Mononuclear cell (primary cell): ENCODE measurements around the gene GPC6. TPM values are rescaled to one million over a fixed set of nuclear protein-coding genes. Genes with fewer than 3 reads are reported as not detected.

Source experiments
- H3K27me3 ChIP-seq: 2 replicates; pipeline ENCODE4 v1.6.0; 2011; ENCODE audit warnings: low read length, control low read depth; ENCODE audit not compliant: insufficient read depth
- H3K4me1 ChIP-seq: 2 replicates; pipeline ENCODE4 v1.5.1; 2011; ENCODE audit warnings: mild to moderate bottlenecking, low read length, control low read depth; ENCODE audit not compliant: insufficient read depth
- H3K4me3 ChIP-seq: 2 replicates; pipeline ENCODE4 v1.5.1; 2011; ENCODE audit warnings: mild to moderate bottlenecking, low read length, moderate library complexity
- H3K9me3 ChIP-seq: 2 replicates; pipeline ENCODE4 v1.5.1; 2011; ENCODE audit warnings: low read depth, mild to moderate bottlenecking, control low read depth, low read length
- total RNA-seq: library from RNA; depleted of rRNA; stranded (reverse); fragments of >200 nt; gene quantifications from one replicate; pipeline ENCODE4 v1.2.3, GENCODE V29; 2012

GPC6 gene
- total RNA-seq, 1 donor, result 0.31 TPM

DNA sequence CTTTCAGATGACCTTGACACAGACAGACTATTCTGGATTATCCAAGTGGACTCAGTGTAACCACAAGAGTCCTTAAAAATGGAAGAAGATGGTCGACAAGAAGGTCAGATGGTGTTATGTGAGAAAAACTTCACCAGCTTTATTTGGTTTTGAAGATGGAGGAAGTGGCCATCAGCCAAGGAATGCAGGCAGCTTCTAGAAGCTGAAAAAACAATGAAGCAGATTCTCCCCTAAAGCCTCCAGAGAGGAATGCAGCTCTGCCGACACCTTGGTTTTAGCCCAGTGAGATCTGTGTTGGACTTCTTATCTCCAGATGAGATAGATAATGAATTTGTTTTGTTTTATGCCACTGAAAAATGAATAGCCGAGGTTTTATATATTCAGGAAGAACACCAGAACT is 751.4 kb downstream of the GPC6 start:
- no peak overlapping the region for H3K4me3 ChIP-seq
- no peaks in the 10 kb centered on the region for H3K27me3 ChIP-seq
- H3K9me3 ChIP-seq, result no peaks in the 10 kb centered on the region
- H3K4me1 ChIP-seq, result no peaks in the 10 kb centered on the region

DNA sequence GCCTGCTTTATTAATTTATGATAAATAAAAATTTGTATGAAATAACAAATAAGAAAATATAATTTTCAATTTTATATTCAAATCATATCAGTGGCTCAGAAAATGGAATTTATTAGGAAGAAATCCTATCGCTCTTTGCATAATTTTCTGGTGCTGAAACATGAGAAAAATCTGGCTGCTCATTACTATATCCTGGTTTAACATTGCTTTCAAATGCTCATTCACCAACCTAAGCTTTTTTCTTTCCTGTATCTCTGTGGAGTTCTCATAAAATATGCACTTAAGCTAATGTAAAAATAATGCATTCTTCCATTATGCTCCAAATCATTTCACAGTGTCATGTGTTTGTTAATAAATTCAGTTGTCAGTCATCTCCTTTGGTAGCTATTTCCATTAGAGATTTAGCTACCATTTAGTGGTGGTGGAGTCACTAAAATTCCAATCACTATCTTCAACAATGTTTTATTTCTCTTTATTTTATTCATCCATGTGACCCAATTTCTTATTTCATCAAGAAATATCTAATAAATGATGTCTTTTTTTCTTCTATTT is 754.9 kb downstream of the GPC6 start:
- Histone ChIP-seq H3K4me1 (no peaks in the 10 kb centered on the region), H3K9me3 (no peaks in the 10 kb centered on the region), H3K27me3 (no peaks in the 10 kb centered on the region), H3K4me3 (no peak overlapping the region)

DNA sequence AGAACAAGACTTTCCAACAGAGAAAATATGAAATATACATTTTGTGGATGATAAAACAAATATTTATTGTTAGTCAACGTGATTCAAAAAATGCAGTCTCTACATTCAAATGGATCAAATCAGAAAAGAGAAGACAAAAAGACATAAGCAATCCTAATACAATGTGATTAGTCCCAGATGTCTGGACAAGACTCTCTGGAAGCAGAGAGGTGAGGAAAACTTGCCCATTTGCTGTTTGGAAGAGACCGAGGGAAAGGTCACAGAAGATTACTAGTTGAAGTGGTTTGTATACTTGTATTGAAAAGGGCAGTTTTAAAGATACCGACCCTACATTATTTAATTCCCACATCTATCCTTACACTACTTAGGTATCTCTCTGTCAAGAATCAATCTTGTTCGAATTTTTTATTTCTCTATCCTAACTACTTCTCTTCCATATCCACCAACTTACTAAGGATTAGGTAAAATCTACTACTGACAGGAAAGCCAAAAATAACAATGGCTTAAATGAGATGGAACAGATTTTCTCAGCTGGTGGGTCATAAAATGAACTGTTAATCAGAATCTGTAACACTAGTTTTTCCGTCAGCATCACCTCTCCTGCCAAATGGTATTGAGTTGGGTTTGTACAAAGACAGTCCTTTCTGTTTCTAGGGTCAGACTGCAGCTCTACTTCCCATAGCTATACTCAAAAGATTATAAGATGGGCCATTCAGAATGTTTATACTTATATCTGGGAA is 755.7 kb downstream of the GPC6 start:
- Histone ChIP-seq H3K4me3 (no peak overlapping the region), H3K4me1 (no peaks in the 10 kb centered on the region), H3K27me3 (no peaks in the 10 kb centered on the region), H3K9me3 (no peaks in the 10 kb centered on the region)

DNA sequence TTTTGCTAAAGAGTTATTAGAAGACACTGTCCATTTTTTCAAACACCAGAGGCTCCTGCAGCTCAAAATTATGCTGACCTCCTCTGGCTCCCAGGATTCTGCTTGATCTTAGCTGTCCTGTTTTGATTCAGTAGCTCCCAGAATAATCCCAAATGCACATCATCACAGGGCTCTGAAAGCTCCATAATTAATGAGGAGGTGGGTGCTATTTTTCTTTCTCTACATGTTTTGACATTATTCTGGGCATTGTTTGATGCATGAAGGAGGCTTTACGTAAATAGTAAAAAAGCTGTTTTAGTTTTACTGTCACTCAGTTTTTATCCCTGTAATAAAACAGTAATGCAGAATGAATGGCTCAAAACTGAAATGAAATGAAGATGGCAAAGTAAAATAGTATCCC is 757.4 kb downstream of the GPC6 start:
- H3K9me3 ChIP-seq, result no peaks in the 10 kb centered on the region
- H3K27me3 ChIP-seq, result no peaks in the 10 kb centered on the region
- no peak overlapping the region for H3K4me3 ChIP-seq
- no peaks in the 10 kb centered on the region for H3K4me1 ChIP-seq

DNA sequence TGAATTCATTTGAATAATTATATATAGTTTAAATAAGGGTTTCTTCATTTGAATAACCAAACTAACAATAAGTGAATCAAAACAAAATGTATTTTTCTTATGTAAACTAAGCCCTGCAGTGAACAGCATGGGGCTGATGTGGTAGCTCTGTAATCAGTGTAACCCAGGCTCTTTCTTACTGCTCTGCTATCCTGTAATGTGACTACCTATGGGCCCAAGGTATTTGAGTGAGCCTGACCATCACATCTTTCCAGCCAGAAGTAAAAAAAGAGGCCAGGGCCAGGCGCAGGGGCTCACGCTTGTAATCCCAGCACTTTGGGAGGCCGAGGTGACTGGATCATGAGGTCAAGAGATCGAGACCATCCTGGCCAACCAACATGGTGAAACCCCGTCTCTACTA is 758.3 kb downstream of the GPC6 start:
- H3K27me3 ChIP-seq, result no peaks in the 10 kb centered on the region
- H3K4me3 ChIP-seq, result no peak overlapping the region
- no peaks in the 10 kb centered on the region for H3K9me3 ChIP-seq
- no peaks in the 10 kb centered on the region for H3K4me1 ChIP-seq

DNA sequence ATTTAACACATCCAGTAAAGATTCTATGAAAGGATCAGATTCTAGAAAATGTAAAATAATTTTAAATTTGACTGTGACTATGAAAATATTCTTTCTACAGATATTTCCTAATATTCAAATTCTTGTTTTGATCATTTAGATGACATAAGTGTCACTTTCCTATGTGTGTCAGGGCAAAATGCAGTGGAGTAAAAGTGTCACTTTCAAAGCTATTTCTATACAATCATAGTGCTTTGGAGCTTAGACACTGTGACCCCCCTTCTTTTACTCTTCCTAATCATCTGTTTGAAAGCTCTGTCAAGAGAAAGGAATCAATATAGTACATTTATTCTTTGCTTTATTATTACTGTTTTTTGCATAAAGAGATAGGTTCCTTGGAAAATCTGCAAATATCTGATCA is 760.9 kb downstream of the GPC6 start:
- Histone ChIP-seq H3K4me1 (no peaks in the 10 kb centered on the region), H3K27me3 (no peaks in the 10 kb centered on the region), H3K9me3 (no peaks in the 10 kb centered on the region), H3K4me3 (no peak overlapping the region)

DNA sequence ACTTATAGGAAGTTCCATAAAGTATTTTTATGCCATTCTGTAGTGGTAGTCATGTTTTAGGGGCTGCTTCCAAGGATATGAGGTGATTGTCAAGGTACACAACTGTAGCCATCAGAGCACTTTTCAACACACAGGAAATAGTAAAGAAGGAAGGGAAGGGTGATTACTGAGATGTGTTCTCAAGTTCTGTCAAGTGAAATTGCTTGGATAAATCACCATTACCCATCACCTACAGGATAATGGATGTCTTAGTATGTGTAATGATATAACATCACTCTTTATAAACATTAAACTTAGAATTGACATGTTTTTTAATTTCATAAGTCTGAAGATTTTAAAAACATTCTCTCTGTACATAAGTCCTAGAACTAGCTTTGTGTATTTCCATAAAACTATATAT is 765.0 kb downstream of the GPC6 start:
- H3K27me3 ChIP-seq, result no peaks in the 10 kb centered on the region
- H3K9me3 ChIP-seq, result no peaks in the 10 kb centered on the region
- no peaks in the 10 kb centered on the region for H3K4me1 ChIP-seq
- no peak overlapping the region for H3K4me3 ChIP-seq

DNA sequence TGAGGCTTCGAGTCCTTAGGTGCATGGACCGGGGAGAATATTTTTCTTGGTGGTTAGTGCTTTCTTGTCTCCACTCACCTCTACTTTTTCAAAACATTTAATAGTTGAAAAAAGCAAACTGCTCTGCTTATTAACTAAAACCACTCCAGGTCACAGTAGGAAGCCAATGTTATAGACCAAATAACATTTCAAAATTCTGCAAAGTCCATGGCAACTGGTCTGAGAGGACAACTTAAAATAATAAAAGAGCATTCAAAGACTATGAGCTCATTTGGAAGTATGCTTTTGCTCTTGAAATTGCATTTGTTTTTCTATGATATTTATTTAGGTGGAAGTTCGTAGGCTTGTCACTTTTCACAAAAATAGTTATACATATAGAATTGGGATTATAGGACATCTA is 769.9 kb downstream of the GPC6 start:
- Histone ChIP-seq H3K4me1 (no peaks in the 10 kb centered on the region), H3K27me3 (no peaks in the 10 kb centered on the region), H3K9me3 (no peaks in the 10 kb centered on the region), H3K4me3 (no peak overlapping the region)

DNA sequence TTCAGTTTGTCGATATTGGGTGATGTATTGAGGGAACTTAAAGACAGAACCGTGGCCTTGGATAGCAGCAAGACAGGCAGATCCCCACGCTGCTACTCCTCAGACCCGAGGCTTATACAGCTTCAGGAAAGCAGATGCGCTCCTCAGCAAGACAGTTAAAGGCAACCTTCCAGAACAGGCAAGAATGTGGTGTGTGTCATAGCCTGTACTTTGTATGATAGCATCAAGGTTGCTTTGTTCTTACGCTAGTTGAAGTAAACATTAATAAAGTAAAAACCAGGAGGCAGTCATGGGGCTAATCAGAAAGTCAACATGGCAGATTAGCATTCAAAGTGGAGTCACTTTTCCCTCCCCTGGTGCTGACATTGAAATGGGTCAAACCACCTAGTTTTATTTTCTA is 779.7 kb downstream of the GPC6 start:
- H3K4me1 ChIP-seq, result no peaks in the 10 kb centered on the region
- H3K27me3 ChIP-seq, result no peaks in the 10 kb centered on the region
- H3K9me3 ChIP-seq, result no peaks in the 10 kb centered on the region
- H3K4me3 ChIP-seq, result no peak overlapping the region

DNA sequence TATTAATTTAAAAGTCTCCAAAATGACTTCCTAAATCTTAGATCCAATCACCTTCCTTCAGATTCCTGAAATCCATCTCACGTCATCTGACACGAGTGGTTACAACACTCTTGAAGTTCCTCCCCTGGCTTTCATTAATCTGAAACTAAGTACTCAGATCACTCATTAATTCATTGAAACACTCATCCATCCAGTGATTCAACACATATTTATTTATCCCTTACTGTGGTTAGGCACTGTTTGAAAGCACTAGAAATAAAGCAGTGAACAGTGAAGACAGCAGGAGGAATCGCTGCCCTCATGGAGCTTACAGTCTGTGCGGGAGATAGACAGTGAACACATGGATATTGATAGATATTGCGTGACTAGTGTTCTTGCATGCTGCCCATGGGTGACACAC is 780.5 kb downstream of the GPC6 start:
- no peak overlapping the region for H3K4me3 ChIP-seq
- no peaks in the 10 kb centered on the region for H3K9me3 ChIP-seq
- no peaks in the 10 kb centered on the region for H3K27me3 ChIP-seq
- no peaks in the 10 kb centered on the region for H3K4me1 ChIP-seq

DNA sequence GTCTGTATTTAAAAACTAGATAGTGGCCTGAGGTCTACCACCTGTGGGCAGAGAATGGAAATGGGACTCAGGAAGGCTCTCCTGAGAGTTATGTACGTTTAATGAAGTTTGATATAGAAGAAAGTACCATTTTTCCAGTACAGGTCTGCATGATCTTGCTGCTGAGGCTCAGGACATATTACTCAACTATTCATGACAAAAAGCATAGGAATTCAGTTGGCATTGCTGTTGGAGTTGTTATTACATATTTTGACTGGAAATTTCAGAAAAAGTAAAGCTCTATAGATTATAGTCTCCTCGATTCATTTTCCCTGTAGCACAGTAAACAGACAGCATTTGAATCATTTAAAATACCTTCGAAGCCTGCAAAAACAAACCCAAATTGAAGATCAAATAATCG is 783.1 kb downstream of the GPC6 start:
- no peaks in the 10 kb centered on the region for H3K27me3 ChIP-seq
- H3K4me3 ChIP-seq, result no peak overlapping the region
- H3K4me1 ChIP-seq, result no peaks in the 10 kb centered on the region
- H3K9me3 ChIP-seq, result no peaks in the 10 kb centered on the region

DNA sequence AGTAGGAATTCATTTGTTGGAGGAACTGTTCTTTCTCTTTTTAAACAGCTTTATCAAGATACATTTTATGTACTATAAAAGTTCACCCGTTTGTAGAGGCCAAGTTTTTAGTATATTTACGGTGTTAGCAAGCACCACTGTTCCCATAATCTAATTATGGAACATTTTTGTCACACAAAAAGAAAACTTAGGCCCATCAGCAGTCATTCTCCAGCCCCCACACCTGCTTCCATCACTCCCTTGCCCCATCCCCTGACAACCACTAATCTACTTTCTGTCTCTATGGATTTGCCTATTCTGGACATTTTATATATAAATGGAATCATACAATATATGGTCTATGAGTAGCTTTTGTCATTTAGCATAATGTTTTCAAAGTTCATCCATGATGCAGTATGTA is 787.9 kb downstream of the GPC6 start:
- Histone ChIP-seq H3K4me1 (no peaks in the 10 kb centered on the region), H3K27me3 (no peaks in the 10 kb centered on the region), H3K9me3 (no peaks in the 10 kb centered on the region), H3K4me3 (no peak overlapping the region)

DNA sequence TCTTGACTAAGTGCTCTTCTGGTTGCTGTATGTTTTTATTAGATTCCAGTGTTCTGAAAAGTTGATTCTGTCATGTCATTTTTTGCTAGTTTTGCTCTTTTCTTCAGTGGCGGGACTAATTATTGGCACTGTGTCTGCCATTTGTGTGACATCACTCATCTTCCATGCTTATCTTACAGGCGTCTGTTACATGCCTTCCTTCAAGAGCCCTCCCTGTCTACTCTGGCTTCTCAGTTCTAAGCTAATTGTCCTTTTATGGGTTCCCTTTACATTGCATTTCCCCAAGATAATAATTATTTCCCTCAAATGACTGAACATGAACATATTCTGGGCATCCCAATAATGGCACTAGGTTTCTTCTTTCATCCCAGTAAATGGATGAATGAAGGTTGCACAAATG is 793.8 kb downstream of the GPC6 start:
- H3K4me1 ChIP-seq, result no peaks in the 10 kb centered on the region
- H3K9me3 ChIP-seq, result no peaks in the 10 kb centered on the region
- no peaks in the 10 kb centered on the region for H3K27me3 ChIP-seq
- no peak overlapping the region for H3K4me3 ChIP-seq

DNA sequence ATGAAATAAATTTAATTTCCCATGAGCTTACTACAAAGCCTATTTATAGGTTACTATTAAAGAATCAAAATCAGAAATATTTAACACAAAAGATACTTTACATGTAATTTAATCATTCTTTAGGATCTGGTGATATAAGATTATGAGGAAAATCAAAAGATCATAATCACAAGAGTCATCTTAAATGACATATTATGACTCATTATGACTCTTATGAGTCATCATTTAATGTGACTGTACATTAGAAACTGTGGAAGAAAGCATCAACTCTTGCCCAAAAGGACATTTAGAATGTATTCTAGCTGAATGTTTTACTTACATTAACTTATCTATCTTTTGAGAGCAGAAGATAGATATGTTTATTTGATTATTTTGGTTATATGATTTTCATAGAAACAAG is 794.2 kb downstream of the GPC6 start:
- no peaks in the 10 kb centered on the region for H3K9me3 ChIP-seq
- no peaks in the 10 kb centered on the region for H3K4me1 ChIP-seq
- no peaks in the 10 kb centered on the region for H3K27me3 ChIP-seq
- H3K4me3 ChIP-seq, result no peak overlapping the region

DNA sequence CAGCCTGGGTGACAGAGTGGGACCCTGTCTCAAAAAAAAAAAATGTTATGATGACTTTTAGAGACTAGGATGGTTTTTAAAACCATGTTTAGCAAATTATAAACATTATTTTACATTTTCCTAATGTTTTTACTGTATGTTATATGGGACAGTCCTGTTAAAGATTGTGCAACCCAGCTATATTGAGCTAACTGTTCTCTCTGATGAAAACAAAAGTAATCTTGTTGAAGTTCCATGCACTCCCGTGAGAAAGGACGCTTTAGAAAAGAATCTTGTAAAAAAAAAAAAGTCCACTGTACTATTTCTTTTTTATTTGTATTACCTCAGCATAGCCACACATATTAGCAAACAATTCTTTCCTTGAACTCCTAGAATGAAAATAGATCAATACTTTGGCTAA is 801.6 kb downstream of the GPC6 start:
- no peaks in the 10 kb centered on the region for H3K27me3 ChIP-seq
- no peaks in the 10 kb centered on the region for H3K4me1 ChIP-seq
- no peak overlapping the region for H3K4me3 ChIP-seq
- H3K9me3 ChIP-seq, result no peaks in the 10 kb centered on the region

DNA sequence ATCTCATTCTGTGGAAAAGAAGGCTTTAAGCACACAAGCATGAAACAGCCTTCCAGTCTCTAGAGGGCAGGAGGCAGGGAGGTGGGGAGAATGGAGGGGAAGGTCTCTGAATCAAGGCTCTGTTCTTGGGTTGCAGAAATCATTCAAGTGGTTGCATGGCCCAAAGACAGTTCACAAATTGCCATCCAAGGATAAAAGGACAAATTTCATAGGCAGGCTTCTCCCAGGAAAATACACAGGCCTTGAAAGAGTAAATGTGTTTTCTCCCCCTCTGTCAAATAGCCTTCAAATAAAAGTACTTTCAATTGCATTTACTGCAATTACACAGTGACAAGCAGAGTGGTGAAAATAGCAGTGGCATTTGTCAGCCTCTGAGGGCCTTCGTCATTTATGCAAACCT is 802.0 kb downstream of the GPC6 start:
- no peaks in the 10 kb centered on the region for H3K4me1 ChIP-seq
- H3K9me3 ChIP-seq, result no peaks in the 10 kb centered on the region
- no peaks in the 10 kb centered on the region for H3K27me3 ChIP-seq
- no peak overlapping the region for H3K4me3 ChIP-seq
